Superior temporal gyrus (tissue), 1 donor: ENCODE results near the gene SCAP.

ENCODE experiments used
- DNase-seq: peaks from one replicate; pipeline ENCODE4 v3.0.0-alpha.2; 2016; ENCODE audit errors: extremely low spot score

Gene SCAP

GRCh38 chr3:47431225-47431624 is 44.5 kb downstream of the SCAP start:
- DNase-seq = no peak

DNA sequence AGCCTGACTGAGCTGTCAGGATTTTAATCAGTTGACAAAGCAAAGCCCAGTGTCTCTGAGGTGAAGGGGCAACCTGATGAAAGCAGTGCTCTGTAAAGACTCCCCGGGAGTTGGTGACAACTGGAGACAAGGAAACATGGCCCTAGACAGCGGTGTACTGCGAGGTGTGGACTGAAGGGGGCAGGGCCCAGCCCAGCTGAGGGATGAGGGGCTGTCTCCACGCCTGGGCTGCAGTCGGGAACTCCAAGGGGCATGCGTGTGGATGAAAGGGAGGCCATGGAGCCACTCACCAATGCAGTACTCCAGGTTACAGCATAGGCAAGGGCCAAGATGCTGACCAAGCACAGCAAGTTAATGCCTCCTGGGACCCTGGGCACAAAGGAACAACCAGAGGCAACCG is 45.1 kb downstream of the SCAP start:
- no peak for DNase-seq

DNA sequence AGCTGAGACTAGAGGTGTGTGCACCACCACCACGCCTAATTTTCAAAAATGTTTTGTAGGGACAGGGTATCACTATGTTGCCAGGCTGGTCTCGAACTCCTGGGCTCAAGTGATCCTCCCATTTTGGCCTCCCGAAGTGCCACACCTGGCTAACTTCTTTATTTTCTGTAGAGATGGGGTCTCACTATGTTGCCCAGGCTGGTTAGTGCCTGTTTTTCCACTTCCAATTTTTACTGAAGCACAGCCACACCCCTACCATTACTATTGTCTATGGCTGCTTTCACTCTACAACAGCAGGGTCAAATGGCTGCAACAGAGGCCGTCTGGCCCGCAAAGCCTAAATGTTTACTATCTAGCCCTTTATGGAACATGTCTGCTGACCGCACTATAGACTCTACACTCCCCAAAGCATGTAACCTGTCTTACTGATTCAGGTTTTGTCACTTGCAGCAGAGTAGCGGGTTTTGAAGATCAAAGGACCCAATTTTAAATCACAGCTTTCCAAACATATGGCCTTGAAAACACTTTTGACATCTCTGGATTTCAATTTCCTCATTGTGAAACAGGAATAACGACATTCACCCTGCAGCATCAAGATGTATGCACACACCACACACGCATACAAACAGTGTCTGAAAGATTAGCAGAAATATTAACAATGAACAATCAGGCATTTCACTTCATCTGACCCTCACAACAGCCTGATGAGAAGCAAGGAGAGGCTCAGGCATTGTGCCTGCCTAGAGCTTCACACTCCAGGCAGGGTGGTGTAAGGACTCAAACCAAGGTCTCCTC is 46.1 kb downstream of the SCAP start:
- DNase-seq = no peak

- DNase-seq = no peak
Measured at GRCh38 chr3:47428662-47429061, 47.1 kb downstream of the SCAP start.

DNA sequence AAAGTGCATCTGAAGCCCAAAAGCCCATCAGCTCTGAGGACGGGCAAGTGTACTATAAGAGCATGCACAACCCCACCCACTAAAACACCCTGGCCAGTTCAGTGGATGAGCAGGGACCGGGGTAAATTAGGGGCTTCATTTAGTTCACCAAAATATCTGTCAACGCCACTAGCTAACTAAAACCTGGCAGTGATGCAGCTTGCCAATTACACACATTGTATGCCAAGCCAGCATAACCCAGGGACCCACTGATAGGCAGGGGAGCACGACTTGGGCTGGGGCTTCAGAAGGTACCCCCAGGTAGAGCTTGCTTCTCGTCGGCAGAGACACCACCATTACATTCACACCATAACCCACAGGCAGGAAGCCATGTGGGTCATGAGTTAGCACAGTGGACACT is 47.9 kb downstream of the SCAP start:
- DNase-seq = no peak

DNA sequence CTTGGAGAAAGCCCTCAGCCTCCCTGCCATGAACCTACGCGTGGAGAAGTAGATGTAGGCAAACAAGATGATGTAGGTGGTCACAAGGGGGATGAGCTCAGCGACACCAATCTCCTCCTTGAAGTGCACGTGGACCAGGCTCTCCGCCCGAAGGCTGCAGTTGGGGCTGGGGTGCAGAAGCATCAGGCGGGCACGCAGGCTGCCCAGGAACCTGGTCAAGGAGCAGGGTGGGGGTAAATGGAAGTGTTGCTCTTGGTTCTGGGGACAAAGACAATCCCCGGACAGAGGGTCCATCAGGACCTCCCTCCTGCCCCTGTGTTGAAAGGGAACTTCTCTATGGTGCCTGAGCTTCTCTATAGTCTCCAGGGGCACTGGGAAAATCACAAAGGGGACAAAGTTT is 49.8 kb downstream of the SCAP start:
- no peak for DNase-seq

- no peak for DNase-seq
Measured at GRCh38 chr3:47425383-47425778, 50.4 kb downstream of the SCAP start.

- DNase-seq = no peak
Measured at GRCh38 chr3:47424434-47425382, 51.0 kb downstream of the SCAP start.

DNA sequence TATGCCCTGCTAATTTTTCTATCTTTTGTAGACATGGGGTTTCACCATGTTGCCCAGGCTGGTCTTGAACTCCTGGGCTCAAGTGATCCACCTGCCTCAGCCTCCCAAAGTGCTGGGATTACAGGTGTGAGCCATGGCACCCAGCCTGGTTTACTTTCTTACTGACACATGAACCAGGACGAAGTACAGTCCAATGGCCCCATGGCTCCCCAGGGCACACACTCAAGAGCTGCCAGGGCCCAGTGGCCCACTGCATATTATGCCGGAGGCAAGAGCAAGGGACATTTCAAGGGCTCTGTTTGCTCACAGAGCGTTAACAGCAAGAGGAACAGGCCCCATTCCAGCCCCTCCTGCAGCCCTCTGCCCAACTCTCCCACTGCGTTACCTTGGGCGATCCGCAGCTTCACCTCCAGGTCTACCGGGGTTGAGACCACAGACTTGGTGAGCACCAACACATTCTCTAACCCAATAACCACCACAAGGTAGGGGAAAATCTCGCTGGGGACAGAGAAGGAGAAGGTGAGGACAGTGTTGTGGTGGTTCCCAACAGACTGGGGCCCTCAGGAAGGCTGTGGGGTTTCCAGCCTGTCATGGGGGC is 52.1 kb downstream of the SCAP start:
- DNase-seq = no peak

DNA sequence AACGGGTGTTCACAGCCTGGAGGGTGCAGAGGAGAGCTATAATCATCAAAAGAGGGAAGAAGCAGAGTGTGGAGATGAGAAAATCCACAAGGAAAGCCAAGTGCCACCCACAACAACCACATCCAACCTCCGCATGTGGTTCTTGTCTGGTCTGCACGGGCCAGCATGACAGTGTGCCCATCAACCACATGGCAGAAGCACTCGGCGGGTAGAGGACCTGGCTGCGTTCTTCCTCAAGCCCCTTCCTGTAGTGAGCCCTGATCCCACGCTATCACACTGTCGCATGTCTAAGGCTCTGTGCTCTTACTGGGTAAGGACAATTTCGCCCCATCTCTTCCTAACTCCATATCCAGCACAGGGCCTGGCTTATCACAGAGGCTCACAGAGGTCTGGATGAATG is 53.0 kb downstream of the SCAP start:
- no peak for DNase-seq

DNA sequence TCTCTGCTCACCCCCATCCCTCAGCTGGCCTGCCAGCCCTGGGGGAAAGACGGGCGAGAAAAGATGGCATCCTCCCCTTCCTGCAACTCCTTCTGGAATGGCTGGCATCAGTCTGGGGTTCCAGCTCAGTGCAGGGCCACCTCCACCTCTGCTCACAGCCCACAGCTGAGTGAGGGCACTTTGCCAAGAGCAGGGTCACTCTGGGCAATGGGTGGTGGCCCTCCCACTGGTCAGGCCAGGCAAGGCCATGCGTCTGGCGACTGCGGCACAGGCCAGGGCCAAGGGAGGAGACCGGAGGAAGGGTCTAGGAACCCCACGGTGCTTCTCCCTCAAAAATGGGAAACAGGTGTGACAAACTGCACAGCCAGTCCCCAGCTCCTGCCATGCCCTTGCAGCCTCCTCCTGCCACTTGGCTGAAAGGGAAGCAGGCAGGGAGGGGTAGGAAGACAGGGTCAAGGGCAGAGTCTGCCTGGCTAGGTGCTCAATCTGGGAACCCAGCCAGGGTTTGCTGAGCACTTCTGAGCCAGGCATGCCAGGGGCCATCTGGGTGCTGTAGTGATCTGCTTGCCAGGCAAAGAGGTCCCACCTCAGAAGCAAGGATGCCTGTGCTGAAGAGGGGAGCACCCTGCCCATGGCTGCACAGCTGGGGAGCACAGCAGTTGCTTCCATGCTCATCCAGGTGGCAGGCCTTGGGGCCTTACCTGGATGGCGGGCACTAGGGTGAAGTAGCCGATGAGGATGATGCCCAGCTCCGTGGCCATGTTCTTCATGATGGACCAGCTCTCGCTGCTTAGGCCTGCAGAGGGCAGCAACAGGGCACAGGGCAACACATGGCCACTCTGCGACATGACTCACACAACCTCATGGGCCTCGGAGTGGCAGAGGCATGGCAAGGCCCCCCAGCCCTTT is 53.7 kb downstream of the SCAP start:
- no peak for DNase-seq

- DNase-seq = peak; percentile 93
Measured at GRCh38 chr3:47420511-47421484, 54.9 kb downstream of the SCAP start.

DNA sequence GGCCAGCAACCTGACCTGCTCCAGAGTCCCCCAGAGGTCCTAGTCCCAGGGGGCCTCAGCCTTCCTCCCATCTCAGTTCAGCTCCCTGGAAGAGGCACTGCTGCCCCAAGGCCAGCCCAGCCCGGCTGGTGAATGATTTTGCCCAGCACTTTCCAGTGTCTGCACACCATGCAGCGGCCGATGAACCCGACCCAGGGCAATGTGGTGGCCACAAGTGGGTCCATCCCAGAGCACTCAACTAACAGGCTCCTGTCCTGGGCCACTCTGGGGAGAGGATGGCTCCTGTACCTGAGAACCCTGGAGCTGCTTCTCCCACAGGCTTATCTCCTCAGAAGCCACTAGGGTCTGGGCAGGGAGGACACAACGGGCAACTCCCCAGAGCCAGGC is 55.7 kb downstream of the SCAP start:
- DNase-seq = no peak

- DNase-seq = no peak
Measured at GRCh38 chr3:47419083-47420043, 56.4 kb downstream of the SCAP start.

GRCh38 chr3:47418167-47419082 is 57.3 kb downstream of the SCAP start:
- DNase-seq = no peak

DNA sequence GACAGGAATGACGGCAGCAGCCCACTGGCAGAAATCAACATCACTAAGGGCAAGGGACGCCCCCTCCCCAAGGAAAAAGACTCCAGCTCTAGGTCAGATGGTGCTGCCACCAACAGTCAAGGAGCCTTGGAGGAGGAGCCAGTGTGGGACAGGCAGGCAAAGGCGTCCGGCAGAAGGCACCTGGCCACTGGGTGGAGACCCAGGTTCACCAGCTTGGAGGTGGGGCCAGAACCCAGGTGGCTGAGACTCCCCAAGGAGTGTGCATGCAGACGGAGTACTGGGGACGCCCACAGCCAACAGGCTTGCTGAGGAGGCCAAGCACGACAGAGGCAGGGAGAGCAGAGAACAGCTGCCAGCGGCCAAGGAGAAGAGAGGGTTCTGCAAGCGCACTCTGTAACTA is 59.7 kb downstream of the SCAP start:
- DNase-seq = no peak

DNA sequence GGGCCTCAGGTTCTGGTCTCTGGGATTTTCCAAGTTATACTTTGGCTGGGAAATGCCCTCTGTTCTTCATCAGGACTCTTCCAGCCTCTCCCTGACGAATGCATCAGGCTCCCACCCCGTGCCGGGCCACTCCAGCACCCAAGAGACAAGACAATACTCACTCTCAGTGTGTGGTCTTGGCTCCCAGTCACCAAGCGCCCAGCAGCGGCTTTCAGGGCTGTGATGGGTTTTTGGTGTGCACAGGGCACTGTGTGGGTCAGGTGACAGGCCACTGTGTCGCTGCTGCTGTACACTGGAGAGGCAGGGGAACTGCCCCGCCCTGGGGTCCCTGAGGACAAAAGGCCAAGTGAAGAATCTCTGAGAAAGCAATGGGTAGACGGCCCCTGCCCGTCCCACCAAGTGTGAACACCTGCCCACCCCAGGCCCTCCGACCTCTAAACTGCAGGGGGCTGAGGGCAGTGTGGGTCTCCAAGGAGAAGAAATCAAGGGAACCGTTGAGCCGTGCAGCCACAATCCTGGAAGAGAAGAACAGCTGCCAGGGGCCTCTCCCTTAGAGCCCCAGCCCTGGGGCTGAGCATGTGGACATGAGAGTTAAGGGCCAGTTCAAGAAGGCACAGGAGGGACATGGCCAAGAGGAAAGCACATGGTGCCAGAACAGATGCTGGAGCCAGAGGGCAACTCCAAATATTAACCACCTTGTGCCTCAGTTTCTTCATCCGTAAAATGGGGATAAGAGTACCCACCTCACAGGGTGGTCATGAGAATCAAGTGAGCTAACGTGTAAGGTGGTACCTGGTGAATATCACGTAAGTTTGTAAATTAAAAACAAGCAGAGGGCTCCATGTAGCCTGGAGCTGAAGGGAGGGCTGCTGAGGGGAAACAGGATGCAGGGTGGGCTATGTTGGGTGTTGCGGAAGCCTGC is 60.8 kb downstream of the SCAP start:
- DNase-seq = peak; percentile 56
